NB4 (cell line): Measurements from ENCODE around the gene ANKRD53.
"Not testable (repeated sequence)": the region's sequence is repeated elsewhere in the genome, so short reads cannot be mapped to it uniquely, and the experiment has no call there.

ENCODE experiments used
- DNase-seq: peaks from one replicate; pipeline ENCODE4 v3.0.0; 2010; ENCODE audit warnings: low read depth
- H3K4me3 ChIP-seq: one replicate; pipeline ENCODE4 v1.5.1; 2011; ENCODE audit warnings: mild to moderate bottlenecking, low read depth, low read length, moderate library complexity
- MYC ChIP-seq: IDR thresholded peaks from 2 replicates; pipeline ENCODE4 v1.6.1; 2011; ENCODE audit warnings: low read depth, low read length
- POLR2A ChIP-seq: IDR thresholded peaks from 2 replicates; pipeline ENCODE4 v1.6.1; 2011; ENCODE audit warnings: mild to moderate bottlenecking; ENCODE audit not compliant: insufficient read length; ENCODE audit errors: extremely low read depth
- TF ChIP-seq, protein P1 (sequence below): IDR thresholded peaks from one replicate; pipeline ENCODE4 v1.5.1; 2012; ENCODE audit warnings: low read depth, low read length
- TF ChIP-seq, protein P2 (sequence below): IDR thresholded peaks from 2 replicates; pipeline ENCODE4 v1.6.1; 2011; ENCODE audit warnings: low read depth, low read length

The ANKRD53 gene

DNA sequence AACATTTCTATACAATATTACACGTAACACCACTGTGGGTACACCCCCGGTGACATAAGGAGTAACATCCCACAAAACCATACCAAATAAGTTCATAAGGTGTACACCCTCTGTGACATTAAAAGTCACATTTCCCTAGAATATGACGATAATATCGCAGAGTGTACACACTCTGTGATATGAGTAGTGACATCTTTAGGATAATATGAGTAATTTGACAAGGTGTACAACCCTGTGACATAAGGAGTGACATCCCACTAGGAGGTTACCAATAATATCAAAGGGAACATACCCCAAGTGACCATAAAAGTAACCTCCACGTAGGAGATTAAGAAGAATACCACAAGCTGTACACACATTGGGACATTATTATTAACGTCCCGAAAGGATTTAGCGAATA, 40.2 kb downstream of the ANKRD53 start:
- no peak for DNase-seq
- no peak overlapping the region for H3K4me3 ChIP-seq
- TF ChIP-seq, protein P1, sequence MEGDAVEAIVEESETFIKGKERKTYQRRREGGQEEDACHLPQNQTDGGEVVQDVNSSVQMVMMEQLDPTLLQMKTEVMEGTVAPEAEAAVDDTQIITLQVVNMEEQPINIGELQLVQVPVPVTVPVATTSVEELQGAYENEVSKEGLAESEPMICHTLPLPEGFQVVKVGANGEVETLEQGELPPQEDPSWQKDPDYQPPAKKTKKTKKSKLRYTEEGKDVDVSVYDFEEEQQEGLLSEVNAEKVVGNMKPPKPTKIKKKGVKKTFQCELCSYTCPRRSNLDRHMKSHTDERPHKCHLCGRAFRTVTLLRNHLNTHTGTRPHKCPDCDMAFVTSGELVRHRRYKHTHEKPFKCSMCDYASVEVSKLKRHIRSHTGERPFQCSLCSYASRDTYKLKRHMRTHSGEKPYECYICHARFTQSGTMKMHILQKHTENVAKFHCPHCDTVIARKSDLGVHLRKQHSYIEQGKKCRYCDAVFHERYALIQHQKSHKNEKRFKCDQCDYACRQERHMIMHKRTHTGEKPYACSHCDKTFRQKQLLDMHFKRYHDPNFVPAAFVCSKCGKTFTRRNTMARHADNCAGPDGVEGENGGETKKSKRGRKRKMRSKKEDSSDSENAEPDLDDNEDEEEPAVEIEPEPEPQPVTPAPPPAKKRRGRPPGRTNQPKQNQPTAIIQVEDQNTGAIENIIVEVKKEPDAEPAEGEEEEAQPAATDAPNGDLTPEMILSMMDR: no peak
- TF ChIP-seq, protein P2, sequence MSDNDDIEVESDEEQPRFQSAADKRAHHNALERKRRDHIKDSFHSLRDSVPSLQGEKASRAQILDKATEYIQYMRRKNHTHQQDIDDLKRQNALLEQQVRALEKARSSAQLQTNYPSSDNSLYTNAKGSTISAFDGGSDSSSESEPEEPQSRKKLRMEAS: no peak
- no peak for TF ChIP-seq MYC
- TF ChIP-seq POLR2A: no peak

DNA sequence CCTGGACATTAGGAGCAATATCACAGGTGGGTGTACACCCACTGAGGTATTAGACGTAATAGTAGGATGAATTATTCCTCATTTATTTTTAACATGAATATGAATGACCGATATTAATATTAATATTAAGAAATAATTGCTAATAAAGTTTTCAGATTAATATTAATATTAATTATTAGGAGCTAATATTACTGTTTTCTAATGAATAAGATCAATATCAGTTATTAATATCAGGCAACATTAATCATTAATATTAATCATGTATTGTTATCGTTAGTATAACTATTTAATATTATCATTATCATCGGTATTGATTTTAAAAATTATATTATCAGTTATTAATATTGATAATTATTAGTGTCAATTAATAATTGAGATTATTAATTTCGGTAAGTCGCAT, 41.6 kb downstream of the ANKRD53 start:
- DNase-seq, H3K4me3 ChIP-seq: not testable (repeated sequence)

DNA sequence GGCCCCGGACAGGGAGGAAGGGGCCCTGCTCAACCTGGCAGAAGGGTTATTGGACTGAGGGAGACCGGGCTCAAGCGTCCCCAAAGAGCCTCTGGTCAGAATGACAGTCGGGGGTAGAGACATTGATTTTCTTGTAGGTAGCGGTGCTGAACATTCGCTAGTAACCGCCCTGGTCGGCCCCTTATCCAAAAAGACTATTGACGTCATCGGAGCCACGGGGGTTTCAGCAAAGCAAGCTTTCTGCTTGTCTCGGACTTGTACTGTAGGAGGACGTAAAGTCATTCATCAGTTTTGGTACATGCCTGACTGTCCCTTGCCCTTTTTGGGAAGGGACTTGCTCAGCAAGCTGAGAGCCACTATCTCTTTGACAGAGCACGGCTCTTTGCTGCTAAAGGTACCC, 43.0 kb downstream of the ANKRD53 start:
- not testable (repeated sequence) for DNase-seq, H3K4me3 ChIP-seq

DNA sequence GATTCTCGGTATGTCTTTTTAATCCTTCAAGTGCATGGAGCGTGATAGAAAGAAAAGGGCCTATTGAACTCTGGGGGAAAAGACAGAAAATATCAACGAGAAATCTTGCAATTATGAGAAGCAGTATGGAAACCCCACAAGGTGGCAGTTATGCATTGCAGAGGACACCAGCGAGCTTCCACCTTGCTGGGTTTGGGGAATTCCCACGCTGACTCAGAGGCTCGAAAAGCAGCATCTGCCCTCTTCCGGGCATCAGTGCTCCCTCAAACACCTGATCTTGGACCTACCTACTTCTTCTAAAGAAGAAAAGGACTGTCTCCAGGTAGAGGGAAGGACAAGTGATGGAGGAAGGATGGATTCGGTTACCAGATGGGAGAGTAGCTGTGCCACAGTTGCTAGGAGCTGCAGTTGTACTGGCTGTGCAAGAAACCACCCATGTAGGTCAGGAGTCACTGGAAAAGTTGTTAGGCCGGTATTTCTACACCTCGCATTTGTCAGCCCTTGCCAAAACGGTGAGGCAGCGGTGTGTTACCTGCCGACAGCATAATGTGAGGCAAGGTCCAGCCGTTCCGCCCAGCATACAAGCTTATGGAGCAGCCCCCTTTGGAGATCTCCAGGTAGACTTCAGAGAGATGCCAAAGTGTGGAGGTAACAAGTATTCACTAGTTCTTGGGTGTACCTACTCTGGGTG, 45.3 kb downstream of the ANKRD53 start:
- not testable (repeated sequence) for H3K4me3 ChIP-seq, DNase-seq
